ENCODE results near the gene PLCXD3. TPM values are rescaled to one million over a fixed set of nuclear protein-coding genes. Genes with fewer than 3 reads are reported as not detected.

Gene PLCXD3
- not detected for total RNA-seq

DNA sequence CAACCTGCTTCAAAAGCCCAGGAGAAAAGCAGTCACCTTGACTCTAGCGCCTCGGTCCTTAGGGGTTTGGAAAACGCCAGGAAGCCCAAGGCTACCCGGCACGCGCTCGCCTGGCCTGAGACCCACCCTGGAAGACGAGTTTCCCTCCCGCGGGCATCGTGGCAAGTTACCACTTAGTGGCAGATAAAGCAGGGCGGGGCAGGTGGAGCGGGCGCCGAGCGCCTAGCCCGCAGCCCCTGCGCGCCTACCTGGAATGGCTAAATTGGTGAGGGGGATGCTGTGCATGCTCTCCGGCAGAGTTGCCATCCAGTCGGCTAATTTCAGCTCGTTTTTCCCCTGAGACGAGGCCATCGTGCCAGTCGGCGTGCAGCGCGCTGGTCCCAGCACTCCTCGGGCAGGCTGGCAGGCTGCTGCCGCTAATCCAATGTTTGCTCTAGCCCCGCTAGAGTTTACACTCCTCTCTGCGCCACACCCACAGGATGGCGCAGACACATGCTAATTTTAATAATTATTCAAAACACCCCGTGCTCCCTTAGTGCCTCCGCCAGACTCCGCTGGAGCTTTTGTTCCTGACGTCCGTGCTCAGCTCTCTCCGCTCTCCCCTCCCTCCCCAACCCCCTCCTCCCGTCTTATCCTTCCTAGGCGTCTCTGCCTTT, at the start of gene PLCXD3:
Gene PLCXD3 (minus strand): TSS at position 426 of the 656 bp plus-strand sequence. CDS start 75 bp downstream, at position 351.
- no peak for DNase-seq (ENCODE audit: low read depth in 2 of 3, low spot score in 2 of 3)

GRCh38 chr5:41559184-41559583, 48.8 kb upstream of the PLCXD3 start:
- DNase-seq (ENCODE audit: low read depth in 2 of 3, low spot score in 2 of 3): no peak

- no peak for DNase-seq (ENCODE audit: low read depth in 2 of 3, low spot score in 2 of 3)
Observed at GRCh38 chr5:41558295-41558694, 47.9 kb upstream of the PLCXD3 start.

DNA sequence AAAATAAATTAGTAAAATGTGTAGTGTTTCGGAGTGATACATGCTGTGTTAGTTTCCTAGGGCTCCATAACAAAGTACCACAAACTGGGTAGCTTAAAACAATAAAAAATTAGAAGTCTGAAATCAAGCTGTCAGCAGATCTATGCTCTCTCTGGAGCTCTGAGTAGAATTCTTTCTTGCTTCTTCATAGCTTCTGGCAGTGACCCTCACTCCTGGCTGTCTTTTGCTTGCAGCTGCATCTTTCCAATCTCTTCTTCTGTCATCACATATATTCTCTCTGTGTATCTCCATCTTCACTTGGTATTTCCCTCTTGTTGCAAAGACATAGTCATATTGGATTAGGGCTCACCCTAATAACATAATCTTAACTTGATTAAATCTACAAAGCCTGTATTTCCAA, 37.6 kb upstream of the PLCXD3 start:
- no peak for DNase-seq (ENCODE audit: low read depth in 2 of 3, low spot score in 2 of 3)

GRCh38 chr5:41542183-41542582, 31.8 kb upstream of the PLCXD3 start:
- no peak for DNase-seq (ENCODE audit: low read depth in 2 of 3, low spot score in 2 of 3)

GRCh38 chr5:41539454-41539853, 29.1 kb upstream of the PLCXD3 start:
- DNase-seq (ENCODE audit: low read depth in 2 of 3, low spot score in 2 of 3): no peak

DNA sequence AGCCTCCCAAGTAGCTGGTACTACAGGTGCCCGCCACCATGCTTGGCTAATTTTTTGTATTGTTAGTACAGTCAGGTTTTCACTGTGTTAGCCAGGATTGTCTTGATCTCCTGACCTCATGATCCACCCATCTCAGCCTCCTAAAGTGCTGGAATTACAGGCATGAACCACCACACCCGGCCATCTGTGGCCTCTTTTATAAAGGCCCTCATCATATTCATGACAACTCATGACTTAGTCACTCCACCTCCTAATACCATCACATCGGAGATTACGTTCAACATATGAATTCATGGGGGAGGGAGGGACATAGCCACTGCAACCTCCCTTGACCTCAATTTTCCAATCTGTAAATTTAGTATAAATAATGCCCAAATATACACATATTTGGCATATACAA, 27.2 kb upstream of the PLCXD3 start:
- DNase-seq (ENCODE audit: low read depth in 2 of 3, low spot score in 2 of 3): no peak

DNA sequence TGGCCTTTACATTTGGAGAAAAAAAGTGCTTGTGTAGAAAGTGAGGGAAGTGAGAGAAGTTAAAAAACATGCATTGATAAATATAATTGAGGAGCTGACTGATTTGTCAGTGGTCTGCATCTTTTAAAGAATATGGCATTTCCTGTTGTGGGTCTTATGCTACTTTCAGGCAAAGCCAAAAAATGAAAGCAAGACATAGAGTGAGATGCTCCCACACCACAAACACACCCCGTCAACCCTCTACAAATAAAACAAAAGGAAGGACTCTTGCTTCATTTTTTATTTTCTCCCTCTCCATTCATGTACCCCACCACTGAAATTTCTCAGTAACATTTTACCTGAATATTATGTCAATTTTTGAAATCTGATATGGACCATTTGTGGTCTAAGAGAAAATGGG, 22.1 kb upstream of the PLCXD3 start:
- no peak for DNase-seq (ENCODE audit: low read depth in 2 of 3, low spot score in 2 of 3)

- DNase-seq (ENCODE audit: low read depth in 2 of 3, low spot score in 2 of 3): no peak
Observed at GRCh38 chr5:41527201-41527779, 16.9 kb upstream of the PLCXD3 start.

DNA sequence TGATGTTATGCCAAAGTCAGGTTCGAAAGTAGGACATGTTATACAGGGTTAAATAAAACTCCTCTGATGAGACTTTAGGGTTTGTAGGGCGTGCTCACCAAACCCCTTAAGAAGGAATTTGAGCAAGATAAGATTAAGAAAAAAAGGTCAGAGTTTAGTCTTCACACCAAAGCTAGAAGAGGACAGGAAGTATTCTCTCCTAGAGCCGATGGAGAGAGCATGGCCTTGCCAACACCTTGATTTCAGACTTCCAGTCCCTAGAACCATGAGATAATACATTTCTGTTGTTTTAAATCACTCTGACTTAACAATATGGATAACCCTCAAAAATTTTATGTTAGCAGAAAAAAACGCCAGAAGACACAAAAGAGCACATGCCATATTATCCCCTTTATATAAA, 16.3 kb upstream of the PLCXD3 start:
- DNase-seq (ENCODE audit: low read depth in 2 of 3, low spot score in 2 of 3): no peak

- DNase-seq (ENCODE audit: low read depth in 2 of 3, low spot score in 2 of 3): no peak
Observed at GRCh38 chr5:41524174-41524573, 13.8 kb upstream of the PLCXD3 start.

GRCh38 chr5:41522193-41522786, 11.9 kb upstream of the PLCXD3 start:
- no peak for DNase-seq (ENCODE audit: low read depth in 2 of 3, low spot score in 2 of 3)

- DNase-seq (ENCODE audit: low read depth in 2 of 3, low spot score in 2 of 3): no peak
Observed at GRCh38 chr5:41519801-41520200, 9.4 kb upstream of the PLCXD3 start.

DNA sequence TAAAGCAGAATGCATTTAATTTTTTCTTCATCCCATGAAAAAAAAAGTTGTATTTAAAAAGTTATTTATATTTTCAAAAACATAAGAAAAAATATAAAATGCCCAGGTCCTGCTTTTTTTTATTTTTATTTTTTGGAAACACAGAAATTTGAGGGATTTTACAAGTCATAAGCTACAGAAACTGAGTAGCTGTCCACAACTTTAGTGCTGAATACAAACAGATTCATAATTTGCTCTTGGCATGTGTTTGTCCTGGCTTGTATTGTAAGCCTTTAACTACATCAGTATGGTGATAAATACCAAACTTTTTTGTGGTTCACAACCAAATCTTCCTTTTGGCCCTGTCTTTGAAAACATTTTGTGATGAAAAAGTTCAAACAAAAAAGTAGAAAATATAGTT, 7.5 kb upstream of the PLCXD3 start:
- DNase-seq (ENCODE audit: low read depth in 2 of 3, low spot score in 2 of 3): no peak

- DNase-seq (ENCODE audit: low read depth in 2 of 3, low spot score in 2 of 3): no peak
Observed at GRCh38 chr5:41511241-41511640, 840 bp upstream of the PLCXD3 start.

DNA sequence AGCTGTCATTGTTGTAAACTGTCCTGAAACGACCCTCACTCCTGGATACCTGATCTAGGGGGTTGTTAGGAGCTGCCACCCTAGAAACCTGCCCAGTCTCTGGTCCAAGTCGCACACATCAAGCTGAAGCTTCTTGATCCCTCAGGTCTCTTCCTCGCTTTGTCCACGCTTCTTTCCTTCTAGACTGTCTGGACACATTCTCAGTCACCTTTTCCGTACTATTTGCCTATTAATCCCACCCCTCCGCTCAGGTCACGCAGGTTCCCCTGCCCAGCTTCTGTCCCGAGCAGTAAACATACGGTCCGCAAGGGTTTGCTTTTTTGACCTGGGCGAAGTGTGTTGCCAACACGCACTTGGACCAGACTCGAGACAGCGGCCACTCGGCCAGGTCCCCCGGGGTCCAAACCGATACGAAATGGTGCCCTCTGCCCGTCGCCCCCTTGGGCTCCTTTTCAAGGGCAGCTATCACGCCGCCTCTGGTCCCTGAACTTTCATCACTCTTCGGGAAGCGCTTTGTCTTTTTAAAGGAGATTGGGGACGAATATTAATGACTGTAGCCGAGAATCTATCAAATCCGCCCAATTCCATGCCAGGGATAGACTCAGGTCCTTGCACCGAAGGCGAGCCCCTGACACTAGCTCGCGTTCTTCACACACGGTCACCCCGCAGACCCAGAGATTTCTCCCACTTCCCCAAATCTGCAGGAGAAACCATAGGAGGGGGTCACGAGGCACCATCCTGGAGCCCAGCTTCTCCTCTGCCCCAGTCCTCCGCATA, 814 bp downstream of the PLCXD3 start:
- no peak for DNase-seq (ENCODE audit: low read depth in 2 of 3, low spot score in 2 of 3)

DNA sequence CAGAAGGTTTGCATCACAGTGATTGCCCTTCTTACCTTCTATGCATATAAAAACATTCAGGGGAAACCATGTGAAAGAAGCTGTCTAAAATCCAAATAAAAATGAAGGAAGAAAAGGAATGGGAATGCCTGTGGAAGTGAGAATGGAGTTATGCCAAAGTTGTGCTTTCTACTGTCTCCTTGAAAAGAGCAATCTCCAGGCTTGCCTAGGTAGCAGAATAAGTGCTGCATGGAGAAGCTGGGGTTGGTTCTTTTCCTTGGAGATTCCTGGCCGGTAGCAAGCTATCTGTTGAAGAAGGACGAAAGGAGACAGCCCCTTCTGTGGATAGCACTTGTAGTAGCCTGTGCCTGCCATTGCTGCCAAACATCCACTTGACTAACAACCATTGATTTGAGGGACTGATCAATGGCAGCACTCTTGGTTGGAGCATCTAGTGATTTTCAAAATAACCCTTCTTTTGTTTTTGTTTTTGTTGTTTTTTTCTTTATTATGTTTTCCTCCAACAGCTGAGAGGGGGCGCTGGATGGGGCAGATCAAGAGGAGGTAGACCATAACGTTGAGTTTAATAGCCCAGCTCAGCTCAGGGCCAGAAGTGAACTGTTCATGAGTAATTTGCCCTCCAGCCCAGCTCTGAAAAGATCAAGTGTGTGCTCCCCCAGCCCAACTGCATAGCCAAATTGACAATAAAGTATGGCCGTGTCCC, 1.6 kb downstream of the PLCXD3 start:
- no peak for DNase-seq (ENCODE audit: low read depth in 2 of 3, low spot score in 2 of 3)

DNA sequence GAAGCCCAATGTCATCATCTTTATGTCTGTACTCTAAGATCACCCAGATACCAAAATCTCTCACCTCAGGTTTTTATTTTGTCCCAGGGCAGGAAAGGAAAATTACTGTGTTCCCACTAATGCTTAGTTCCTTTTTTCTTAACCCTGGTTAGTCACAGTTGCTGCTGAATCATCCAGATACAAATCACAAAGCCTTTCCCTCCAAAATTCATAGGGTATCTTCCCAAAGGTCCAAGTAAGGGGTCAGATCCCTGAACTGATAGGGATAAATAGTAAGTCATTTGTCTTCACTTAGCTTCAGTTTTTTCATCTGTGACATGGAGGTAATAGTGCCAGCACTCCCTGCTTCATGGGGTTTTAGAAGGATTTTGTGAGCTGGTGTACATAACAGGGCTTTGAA, 2.2 kb downstream of the PLCXD3 start:
- DNase-seq (ENCODE audit: low read depth in 2 of 3, low spot score in 2 of 3): no peak

DNA sequence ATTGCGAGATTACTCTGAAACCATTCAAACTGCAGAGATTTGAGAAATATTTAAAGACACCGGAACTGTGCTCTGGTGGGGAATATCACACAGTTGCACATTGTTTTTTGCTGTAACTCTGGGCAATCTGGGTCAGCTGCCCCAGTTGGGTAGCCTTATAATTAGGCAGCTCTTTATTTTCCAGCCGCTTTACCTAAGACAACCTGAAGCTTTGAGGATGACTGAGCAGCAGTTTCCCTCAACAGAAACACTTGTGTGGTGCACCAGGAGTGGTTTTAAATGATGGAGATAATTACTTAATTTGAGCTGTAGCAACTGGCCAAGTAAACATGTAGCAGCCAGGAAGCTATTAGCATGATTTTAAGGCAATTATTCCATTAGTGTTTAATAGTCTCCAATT, 2.9 kb downstream of the PLCXD3 start:
- DNase-seq (ENCODE audit: low read depth in 2 of 3, low spot score in 2 of 3): no peak

DNA sequence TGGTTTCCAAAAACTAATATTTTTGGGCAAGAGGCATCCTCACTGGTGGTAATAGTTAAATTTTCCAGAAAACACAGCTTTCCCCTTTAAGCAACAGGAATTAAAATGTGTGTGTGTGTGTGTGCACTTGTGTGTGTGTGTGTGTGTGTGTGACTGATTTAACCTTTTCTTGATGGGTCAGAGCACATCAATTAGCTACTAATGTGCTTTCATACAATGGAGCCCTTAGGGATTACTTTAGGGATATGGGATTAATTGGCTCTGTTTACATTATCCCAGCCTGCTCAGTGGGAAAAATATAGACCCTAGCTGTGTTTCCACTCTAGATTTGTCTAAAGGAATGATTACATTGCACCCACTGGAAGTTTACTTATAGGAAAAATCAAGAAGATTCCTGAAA, 6.5 kb downstream of the PLCXD3 start:
- no peak for DNase-seq (ENCODE audit: low read depth in 2 of 3, low spot score in 2 of 3)

DNA sequence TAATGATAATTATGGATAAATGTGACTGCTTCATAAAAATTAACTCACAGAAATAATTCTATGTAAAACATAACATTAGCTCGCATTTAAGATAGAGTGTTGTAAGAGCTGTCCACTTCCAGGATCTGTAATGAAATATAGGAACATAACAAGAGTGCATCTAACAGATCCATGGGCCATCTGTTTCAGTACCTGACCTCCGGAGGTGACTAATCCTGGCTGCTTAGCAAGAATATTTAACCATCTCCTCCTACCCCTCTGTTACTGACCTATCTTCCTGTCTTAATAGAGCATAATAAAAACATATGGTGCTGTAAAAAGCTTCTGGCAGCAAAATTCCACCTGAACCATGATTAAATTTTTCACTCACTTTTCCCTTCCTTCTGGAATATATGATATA, 7.1 kb downstream of the PLCXD3 start:
- no peak for DNase-seq (ENCODE audit: low read depth in 2 of 3, low spot score in 2 of 3)
